BLaER1 (cell line): Measurements from ENCODE around the gene ZNF300.
"Not testable (repeated sequence)": the region's sequence is repeated elsewhere in the genome, so short reads cannot be mapped to it uniquely, and the experiment has no call there.

Source experiments
- H3K27ac ChIP-seq: shearing (Covaris generic); formaldehyde crosslinking; 2 replicates; pipeline ENCODE4 v1.8.1; 2022
- H3K27me3 ChIP-seq: shearing (Covaris generic); formaldehyde crosslinking; 2 replicates; pipeline ENCODE4 v1.8.1; 2022
- H3K36me3 ChIP-seq: shearing (Covaris generic); formaldehyde crosslinking; 2 replicates; pipeline ENCODE4 v1.8.1; 2022
- H3K4me1 ChIP-seq: shearing (Covaris generic); formaldehyde crosslinking; 2 replicates; pipeline ENCODE4 v1.8.1; 2022
- H3K4me2 ChIP-seq: shearing (Covaris generic); formaldehyde crosslinking; 2 replicates; pipeline ENCODE4 v1.8.1; 2022
- H3K4me3 ChIP-seq: shearing (Covaris generic); formaldehyde crosslinking; 2 replicates; pipeline ENCODE4 v1.8.1; 2022
- H3K9ac ChIP-seq: shearing (Covaris generic); formaldehyde crosslinking; 2 replicates; pipeline ENCODE4 v1.8.1; 2022
- H3K9me3 ChIP-seq: shearing (Covaris generic); formaldehyde crosslinking; 2 replicates; pipeline ENCODE4 v1.8.1; 2022
- H4K20me1 ChIP-seq: shearing (Covaris generic); formaldehyde crosslinking; 2 replicates; pipeline ENCODE4 v1.8.1; 2022
- Cebpa-rat ChIP-seq: shearing (Covaris generic); IDR thresholded peaks from 2 replicates; pipeline ENCODE4 v1.8.1; 2022

The ZNF300 gene

GRCh38 chr5:150895431-150896428, 9.1 kb downstream of the ZNF300 start:
- Histone ChIP-seq H3K9ac (no peak overlapping the region), H3K27ac (no peak overlapping the region), H3K27me3 (no peaks in the 10 kb centered on the region), H3K36me3 (no peaks in the 10 kb centered on the region), H3K9me3 (peaks cover 92% of the 10 kb centered on the region), H3K4me2 (no peak overlapping the region), H4K20me1 (no peaks in the 10 kb centered on the region), H3K4me1 (no peaks in the 10 kb centered on the region), H3K4me3 (peak overlapping the region; percentile 13; the same call in 1 of the 2 replicates)
- no peak for TF ChIP-seq Cebpa-rat

GRCh38 chr5:150879358-150879757, 25.4 kb downstream of the ZNF300 start:
- H3K4me3 ChIP-seq: no peak overlapping the region
- H3K9me3 ChIP-seq: peaks cover 65% of the 10 kb centered on the region
- H3K27me3 ChIP-seq: no peaks in the 10 kb centered on the region
- no peak overlapping the region for H3K9ac ChIP-seq
- H3K4me2 ChIP-seq: no peak overlapping the region
- H3K4me1 ChIP-seq: no peaks in the 10 kb centered on the region
- no peaks in the 10 kb centered on the region for H3K36me3 ChIP-seq
- H3K27ac ChIP-seq: no peak overlapping the region
- no peak for TF ChIP-seq Cebpa-rat
- no peaks in the 10 kb centered on the region for H4K20me1 ChIP-seq

- no peak overlapping the region for H3K9ac ChIP-seq
- no peaks in the 10 kb centered on the region for H3K27me3 ChIP-seq
- no peak overlapping the region for H3K4me3 ChIP-seq
- no peaks in the 10 kb centered on the region for H4K20me1 ChIP-seq
- no peak overlapping the region for H3K27ac ChIP-seq
- peaks cover 32% of the 10 kb centered on the region for H3K9me3 ChIP-seq
- no peaks in the 10 kb centered on the region for H3K4me1 ChIP-seq
- no peak for TF ChIP-seq Cebpa-rat
- no peaks in the 10 kb centered on the region for H3K36me3 ChIP-seq
- no peak overlapping the region for H3K4me2 ChIP-seq
Observed at GRCh38 chr5:150862070-150862469, 42.7 kb downstream of the ZNF300 start.

GRCh38 chr5:150860246-150860821, 44.4 kb downstream of the ZNF300 start:
- no peaks in the 10 kb centered on the region for H4K20me1 ChIP-seq
- no peaks in the 10 kb centered on the region for H3K27me3 ChIP-seq
- no peak for TF ChIP-seq Cebpa-rat
- H3K36me3 ChIP-seq: no peaks in the 10 kb centered on the region
- H3K27ac ChIP-seq: no peak overlapping the region
- H3K4me1 ChIP-seq: no peaks in the 10 kb centered on the region
- H3K9ac ChIP-seq: no peak overlapping the region
- peaks cover 22% of the 10 kb centered on the region; the same call in 1 of the 2 replicates for H3K9me3 ChIP-seq
- H3K4me2 ChIP-seq: no peak overlapping the region
- no peak overlapping the region for H3K4me3 ChIP-seq

GRCh38 chr5:150856700-150857099, 48.1 kb downstream of the ZNF300 start:
- H3K4me1 ChIP-seq, H3K4me3 ChIP-seq, H4K20me1 ChIP-seq, H3K9me3 ChIP-seq, H3K9ac ChIP-seq, H3K27ac ChIP-seq, H3K27me3 ChIP-seq, H3K36me3 ChIP-seq, H3K4me2 ChIP-seq: not testable (repeated sequence)

- H3K9ac ChIP-seq: no peak overlapping the region
- no peak for TF ChIP-seq Cebpa-rat
- H3K27ac ChIP-seq: no peak overlapping the region
- H3K4me3 ChIP-seq: no peak overlapping the region
- 0 out of 2 replicates have a peak, but pooled peaks cover 5% of the 10 kb centered on the region for H3K4me1 ChIP-seq
- H3K27me3 ChIP-seq: no peaks in the 10 kb centered on the region
- H4K20me1 ChIP-seq: no peaks in the 10 kb centered on the region
- H3K4me2 ChIP-seq: peak overlapping the region; percentile 48
- H3K36me3 ChIP-seq: no peaks in the 10 kb centered on the region
- no peaks in the 10 kb centered on the region for H3K9me3 ChIP-seq
Observed at GRCh38 chr5:150853561-150853960, 51.2 kb downstream of the ZNF300 start.

- no peaks in the 10 kb centered on the region for H3K9me3 ChIP-seq
- H3K27ac ChIP-seq: no peak overlapping the region
- no peaks in the 10 kb centered on the region for H4K20me1 ChIP-seq
- H3K4me2 ChIP-seq: no peak overlapping the region
- TF ChIP-seq Cebpa-rat: no peak
- no peaks in the 10 kb centered on the region for H3K36me3 ChIP-seq
- peaks cover 22% of the 10 kb centered on the region for H3K4me1 ChIP-seq
- H3K4me3 ChIP-seq: no peak overlapping the region
- no peaks in the 10 kb centered on the region for H3K27me3 ChIP-seq
- no peak overlapping the region for H3K9ac ChIP-seq
Observed at GRCh38 chr5:150851039-150851438, 53.7 kb downstream of the ZNF300 start.

GRCh38 chr5:150848271-150848670, 56.5 kb downstream of the ZNF300 start:
- H4K20me1 ChIP-seq: no peaks in the 10 kb centered on the region
- H3K36me3 ChIP-seq: no peaks in the 10 kb centered on the region
- no peak overlapping the region for H3K4me2 ChIP-seq
- TF ChIP-seq Cebpa-rat: no peak
- H3K9ac ChIP-seq: no peak overlapping the region
- H3K27me3 ChIP-seq: no peaks in the 10 kb centered on the region
- H3K27ac ChIP-seq: no peak overlapping the region
- H3K4me3 ChIP-seq: no peak overlapping the region
- peaks cover 19% of the 10 kb centered on the region for H3K4me1 ChIP-seq
- peaks cover 12% of the 10 kb centered on the region for H3K9me3 ChIP-seq

- Histone ChIP-seq H3K9ac (no peak overlapping the region), H3K4me2 (peak overlapping the region; percentile 83), H3K9me3 (peaks cover 12% of the 10 kb centered on the region), H3K27ac (no peak overlapping the region), H4K20me1 (no peaks in the 10 kb centered on the region), H3K27me3 (no peaks in the 10 kb centered on the region), H3K36me3 (no peaks in the 10 kb centered on the region), H3K4me1 (peaks cover 18% of the 10 kb centered on the region), H3K4me3 (no peak overlapping the region)
- no peak for TF ChIP-seq Cebpa-rat
Observed at GRCh38 chr5:150847334-150847695, 57.5 kb downstream of the ZNF300 start.

GRCh38 chr5:150846654-150847333, 58.0 kb downstream of the ZNF300 start:
- peak overlapping the region; percentile 83 for H3K4me2 ChIP-seq
- peak overlapping the region; percentile 56 for H3K4me3 ChIP-seq
- peaks cover 12% of the 10 kb centered on the region for H3K9me3 ChIP-seq
- H3K27ac ChIP-seq: peak overlapping the region; percentile 20
- H4K20me1 ChIP-seq: no peaks in the 10 kb centered on the region
- H3K36me3 ChIP-seq: no peaks in the 10 kb centered on the region
- no peaks in the 10 kb centered on the region for H3K27me3 ChIP-seq
- H3K4me1 ChIP-seq: peaks cover 18% of the 10 kb centered on the region
- TF ChIP-seq Cebpa-rat: no peak; the same call in 1 of the 2 replicates
- peak overlapping the region; percentile 21 for H3K9ac ChIP-seq

- peak within 1 kb of the TSS; percentile 21 for H3K9ac ChIP-seq
- H3K4me3 ChIP-seq: peak within 1 kb of the TSS; percentile 56
- H3K4me1 ChIP-seq: peaks cover 18% of the 10 kb centered on the region
- peak within 1 kb of the TSS; percentile 20 for H3K27ac ChIP-seq
- H3K9me3 ChIP-seq: peaks cover 12% of the 10 kb centered on the region
- H3K36me3 ChIP-seq, H3K27me3 ChIP-seq, H4K20me1 ChIP-seq: not testable (repeated sequence)
- H3K4me2 ChIP-seq: peak within 1 kb of the TSS; percentile 83
Observed at GRCh38 chr5:150846308-150846653, 58.5 kb downstream of the ZNF300 start, which contains the start of gene IRGM. TSS of gene IRGM (plus strand) at chr5:150846521. CDS start at chr5:150848124, 1,603 bp downstream.

- Histone ChIP-seq H3K9me3 (peaks cover 12% of the 10 kb centered on the region), H3K4me1 (peaks cover 18% of the 10 kb centered on the region)
- not testable (repeated sequence) for H3K9ac ChIP-seq, H3K27ac ChIP-seq, H3K36me3 ChIP-seq, H3K27me3 ChIP-seq, H3K4me3 ChIP-seq, H4K20me1 ChIP-seq, H3K4me2 ChIP-seq
Observed at GRCh38 chr5:150845185-150845859, 59.5 kb downstream of the ZNF300 start.
